ENCODE data around the gene MEIS3.
"Not testable (repeated sequence)": the region's sequence is repeated elsewhere in the genome, so short reads cannot be mapped to it uniquely, and the experiment has no call there.

The MEIS3 gene

GRCh38 chr19:47386582-47386981 lies 32.7 kb downstream of the MEIS3 start:
- DNase-seq (ENCODE audit: low read depth, low spot score), result not testable (repeated sequence)

- DNase-seq (ENCODE audit: low read depth, low spot score), result not testable (repeated sequence)
Observed at GRCh38 chr19:47384533-47384932, 34.8 kb downstream of the MEIS3 start.

- DNase-seq (ENCODE audit: low read depth, low spot score), result not testable (repeated sequence)
Observed at GRCh38 chr19:47383890-47384289, 35.4 kb downstream of the MEIS3 start.

GRCh38 chr19:47381653-47382279 lies 37.6 kb downstream of the MEIS3 start:
- DNase-seq (ENCODE audit: low read depth, low spot score), result no peak

GRCh38 chr19:47381121-47381520 lies 38.2 kb downstream of the MEIS3 start:
- DNase-seq (ENCODE audit: low read depth, low spot score), result no peak

GRCh38 chr19:47380559-47380958 lies 38.8 kb downstream of the MEIS3 start:
- DNase-seq (ENCODE audit: low read depth, low spot score), result no peak

- no peak for DNase-seq (ENCODE audit: low read depth, low spot score)
Observed at GRCh38 chr19:47379381-47379938, 39.9 kb downstream of the MEIS3 start.

GRCh38 chr19:47378246-47378645 lies 41.1 kb downstream of the MEIS3 start:
- DNase-seq (ENCODE audit: low read depth, low spot score), result no peak

- DNase-seq (ENCODE audit: low read depth, low spot score), result no peak
Observed at GRCh38 chr19:47377801-47378200, 41.5 kb downstream of the MEIS3 start.

- no peak for DNase-seq (ENCODE audit: low read depth, low spot score)
Observed at GRCh38 chr19:47377208-47377701, 42.1 kb downstream of the MEIS3 start.

GRCh38 chr19:47376589-47377144 lies 42.7 kb downstream of the MEIS3 start:
- no peak for DNase-seq (ENCODE audit: low read depth, low spot score)

GRCh38 chr19:47375694-47376588 lies 43.4 kb downstream of the MEIS3 start:
- DNase-seq (ENCODE audit: low read depth, low spot score), result no peak

GRCh38 chr19:47374876-47375693 lies 44.2 kb downstream of the MEIS3 start:
- DNase-seq (ENCODE audit: low read depth, low spot score), result no peak

- DNase-seq (ENCODE audit: low read depth, low spot score), result no peak
Observed at GRCh38 chr19:47373246-47374240, 45.8 kb downstream of the MEIS3 start.

GRCh38 chr19:47372603-47373002 lies 46.7 kb downstream of the MEIS3 start:
- DNase-seq (ENCODE audit: low read depth, low spot score), result no peak

GRCh38 chr19:47371261-47371660 lies 48.1 kb downstream of the MEIS3 start:
- DNase-seq (ENCODE audit: low read depth, low spot score), result no peak

GRCh38 chr19:47370045-47370611 lies 49.2 kb downstream of the MEIS3 start:
- DNase-seq (ENCODE audit: low read depth, low spot score), result no peak

- not testable (repeated sequence) for DNase-seq (ENCODE audit: low read depth, low spot score)
Observed at GRCh38 chr19:47365455-47365854, 53.9 kb downstream of the MEIS3 start.

GRCh38 chr19:47363758-47364531 lies 55.4 kb downstream of the MEIS3 start:
- DNase-seq (ENCODE audit: low read depth, low spot score), result no peak

All from iPS DF 19.7 (cell line).